B cell (primary cell): ENCODE measurements around the gene GLCCI1.

ENCODE experiments used
- CTCF ChIP-seq: fragments of 200-600 bp; IDR thresholded peaks from one replicate; pipeline ENCODE4 v1.8.0; 2022; ENCODE audit warnings: antibody characterized with exemption, mild to moderate bottlenecking
- EZH2 ChIP-seq: IDR thresholded peaks from 2 replicates; pipeline ENCODE4 v1.6.1; 2012; ENCODE audit warnings: borderline replicate concordance, low read depth, mild to moderate bottlenecking, moderate library complexity, low read length; ENCODE audit not compliant: insufficient read depth, poor library complexity, severe bottlenecking

GRCh38 chr7:8000315-8000941 is 31.8 kb downstream of the GLCCI1 start:
- TF ChIP-seq EZH2 (no peak), CTCF (no peak)
